ENCODE data around the gene C5AR2. TPM values are rescaled to one million over a fixed set of nuclear protein-coding genes. Genes with fewer than 3 reads are reported as not detected.

Gene C5AR2
- polyA plus RNA-seq, 1 donor from 2014 or later, result not detected

GRCh38 chr19:47302249-47302648, 29.7 kb upstream of the C5AR2 start:
- Histone ChIP-seq H3K27ac (ENCODE audit: low read length) (no peak overlapping the region), H3K36me3 (ENCODE audit: insufficient read depth, low read length) (no peaks in the 10 kb centered on the region), H2AFZ (ENCODE audit: low read depth, low read length) (no peak overlapping the region), H3F3A (ENCODE audit: insufficient read depth, low read length, poor library complexity, severe bottlenecking) (no peaks in the 10 kb centered on the region), H3K4me3 (ENCODE audit: low read length) (no peak overlapping the region), H3K9ac (ENCODE audit: low read length) (no peak overlapping the region), H4K20me1 (ENCODE audit: insufficient read depth) (no peaks in the 10 kb centered on the region), H3K9me3 (ENCODE audit: low read length) (no peaks in the 10 kb centered on the region), H3K27me3 (ENCODE audit: insufficient read depth, low read depth, low read length) (no peaks in the 10 kb centered on the region), H3K9me2 (ENCODE audit: insufficient read depth, low read length) (no peaks in the 10 kb centered on the region), H3K4me2 (ENCODE audit: low read length) (no peak overlapping the region), H3K79me2 (replicated peaks; ENCODE audit: insufficient read depth, low read length) (no peaks in the 10 kb centered on the region)
- no peak for TF ChIP-seq RAD21 (conservative IDR thresholded peaks at IDR 0.05)
- TF ChIP-seq MXI1 (conservative IDR thresholded peaks at IDR 0.05; ENCODE audit: poor library complexity, severe bottlenecking), result no peak
- no peak for TF ChIP-seq EP300 (conservative IDR thresholded peaks at IDR 0.05; ENCODE audit: poor library complexity, severe bottlenecking)
- TF ChIP-seq CTCF (IDR thresholded peaks at IDR 0.05; ENCODE audit: poor library complexity, severe bottlenecking), result no peak
- no peak for TF ChIP-seq REST (IDR thresholded peaks at IDR 0.05; ENCODE audit: borderline replicate concordance)
- TF ChIP-seq TAF1 (IDR thresholded peaks at IDR 0.05; ENCODE audit: low read depth), result no peak
- TF ChIP-seq SMC3 (conservative IDR thresholded peaks at IDR 0.05; ENCODE audit: poor library complexity), result no peak
- no peak for TF ChIP-seq EZH2 (IDR thresholded peaks at IDR 0.05; ENCODE audit: borderline replicate concordance, insufficient read depth, low read length, poor library complexity, severe bottlenecking)
- no peak for TF ChIP-seq POLR2AphosphoS5 (IDR thresholded peaks at IDR 0.05)

GRCh38 chr19:47303966-47304365, 28.0 kb upstream of the C5AR2 start:
- H3K9me3 ChIP-seq (ENCODE audit: low read length), result no peaks in the 10 kb centered on the region
- TF ChIP-seq CTCF (IDR thresholded peaks at IDR 0.05; ENCODE audit: poor library complexity, severe bottlenecking), result no peak
- TF ChIP-seq POLR2AphosphoS5 (IDR thresholded peaks at IDR 0.05), result no peak
- no peak for TF ChIP-seq MXI1 (conservative IDR thresholded peaks at IDR 0.05; ENCODE audit: poor library complexity, severe bottlenecking)
- TF ChIP-seq EZH2 (IDR thresholded peaks at IDR 0.05; ENCODE audit: borderline replicate concordance, insufficient read depth, low read length, poor library complexity, severe bottlenecking), result no peak
- no peak for TF ChIP-seq EP300 (conservative IDR thresholded peaks at IDR 0.05; ENCODE audit: poor library complexity, severe bottlenecking)
- no peak for TF ChIP-seq REST (IDR thresholded peaks at IDR 0.05; ENCODE audit: borderline replicate concordance)
- no peak for TF ChIP-seq TAF1 (IDR thresholded peaks at IDR 0.05; ENCODE audit: low read depth)
- TF ChIP-seq RAD21 (conservative IDR thresholded peaks at IDR 0.05), result no peak
- no peak for TF ChIP-seq SMC3 (conservative IDR thresholded peaks at IDR 0.05; ENCODE audit: poor library complexity)
- no peaks in the 10 kb centered on the region for H3K79me2 ChIP-seq (replicated peaks; ENCODE audit: insufficient read depth, low read length)
- no peak overlapping the region for H3K9ac ChIP-seq (ENCODE audit: low read length)
- H3K27ac ChIP-seq (ENCODE audit: low read length), result no peak overlapping the region
- no peak overlapping the region for H2AFZ ChIP-seq (ENCODE audit: low read depth, low read length)
- H3K4me2 ChIP-seq (ENCODE audit: low read length), result no peak overlapping the region
- no peaks in the 10 kb centered on the region for H3K36me3 ChIP-seq (ENCODE audit: insufficient read depth, low read length)
- H3K9me2 ChIP-seq (ENCODE audit: insufficient read depth, low read length), result no peaks in the 10 kb centered on the region
- H4K20me1 ChIP-seq (ENCODE audit: insufficient read depth), result no peaks in the 10 kb centered on the region
- H3F3A ChIP-seq (ENCODE audit: insufficient read depth, low read length, poor library complexity, severe bottlenecking), result no peaks in the 10 kb centered on the region
- H3K4me3 ChIP-seq (ENCODE audit: low read length), result no peak overlapping the region
- H3K27me3 ChIP-seq (ENCODE audit: insufficient read depth, low read depth, low read length), result no peaks in the 10 kb centered on the region
